ENCODE results near the gene RHOBTB1. TPM values are rescaled to one million over a fixed set of nuclear protein-coding genes. Genes with fewer than 3 reads are reported as not detected.

Gene RHOBTB1
- total and polyA plus RNA-seq, 2 experiments from 2014 or later, result 4.6 to 13.2 TPM

DNA sequence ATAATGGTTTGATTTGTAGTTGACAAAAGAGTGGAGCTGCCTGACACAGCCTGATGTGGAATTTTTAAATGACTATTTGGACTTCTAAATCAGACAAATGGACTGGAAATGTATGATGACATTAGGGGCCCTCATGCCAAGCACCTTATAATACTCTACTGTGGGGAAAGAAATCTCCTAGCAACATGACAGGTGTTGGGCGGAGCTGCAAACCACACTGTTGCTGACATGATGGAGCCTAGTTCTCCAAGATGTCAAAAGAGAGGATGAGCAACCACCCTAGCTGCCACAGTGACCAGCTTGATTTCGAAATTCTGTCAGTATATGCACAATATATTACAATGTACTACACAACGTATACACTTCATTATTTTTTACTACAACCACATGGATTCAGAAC is 65.8 kb downstream of the RHOBTB1 start:
- H3K36me3 ChIP-seq (ENCODE audit: insufficient read depth), result no peaks in the 10 kb centered on the region
- H3K4me2 ChIP-seq, result no peak overlapping the region
- no peak overlapping the region for H3K27ac Mint-ChIP-seq
- TF ChIP-seq ZNF462 (CRISPR knock-in tag; IDR thresholded peaks at IDR 0.05) (no peak), POLR2AphosphoS5 (IDR thresholded peaks at IDR 0.05; ENCODE audit: low read depth) (no peak), CREB1 (CRISPR knock-in tag; IDR thresholded peaks at IDR 0.05; ENCODE audit: low read depth) (no peak), NANOG (IDR thresholded peaks at IDR 0.05; ENCODE audit: borderline replicate concordance) (no peak), ZNF114 (CRISPR knock-in tag; IDR thresholded peaks at IDR 0.05) (no peak)
- TF ChIP-seq, protein P1, sequence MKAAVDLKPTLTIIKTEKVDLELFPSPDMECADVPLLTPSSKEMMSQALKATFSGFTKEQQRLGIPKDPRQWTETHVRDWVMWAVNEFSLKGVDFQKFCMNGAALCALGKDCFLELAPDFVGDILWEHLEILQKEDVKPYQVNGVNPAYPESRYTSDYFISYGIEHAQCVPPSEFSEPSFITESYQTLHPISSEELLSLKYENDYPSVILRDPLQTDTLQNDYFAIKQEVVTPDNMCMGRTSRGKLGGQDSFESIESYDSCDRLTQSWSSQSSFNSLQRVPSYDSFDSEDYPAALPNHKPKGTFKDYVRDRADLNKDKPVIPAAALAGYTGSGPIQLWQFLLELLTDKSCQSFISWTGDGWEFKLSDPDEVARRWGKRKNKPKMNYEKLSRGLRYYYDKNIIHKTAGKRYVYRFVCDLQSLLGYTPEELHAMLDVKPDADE (IDR thresholded peaks at IDR 0.05), result no peak
- TF ChIP-seq, protein P2, sequence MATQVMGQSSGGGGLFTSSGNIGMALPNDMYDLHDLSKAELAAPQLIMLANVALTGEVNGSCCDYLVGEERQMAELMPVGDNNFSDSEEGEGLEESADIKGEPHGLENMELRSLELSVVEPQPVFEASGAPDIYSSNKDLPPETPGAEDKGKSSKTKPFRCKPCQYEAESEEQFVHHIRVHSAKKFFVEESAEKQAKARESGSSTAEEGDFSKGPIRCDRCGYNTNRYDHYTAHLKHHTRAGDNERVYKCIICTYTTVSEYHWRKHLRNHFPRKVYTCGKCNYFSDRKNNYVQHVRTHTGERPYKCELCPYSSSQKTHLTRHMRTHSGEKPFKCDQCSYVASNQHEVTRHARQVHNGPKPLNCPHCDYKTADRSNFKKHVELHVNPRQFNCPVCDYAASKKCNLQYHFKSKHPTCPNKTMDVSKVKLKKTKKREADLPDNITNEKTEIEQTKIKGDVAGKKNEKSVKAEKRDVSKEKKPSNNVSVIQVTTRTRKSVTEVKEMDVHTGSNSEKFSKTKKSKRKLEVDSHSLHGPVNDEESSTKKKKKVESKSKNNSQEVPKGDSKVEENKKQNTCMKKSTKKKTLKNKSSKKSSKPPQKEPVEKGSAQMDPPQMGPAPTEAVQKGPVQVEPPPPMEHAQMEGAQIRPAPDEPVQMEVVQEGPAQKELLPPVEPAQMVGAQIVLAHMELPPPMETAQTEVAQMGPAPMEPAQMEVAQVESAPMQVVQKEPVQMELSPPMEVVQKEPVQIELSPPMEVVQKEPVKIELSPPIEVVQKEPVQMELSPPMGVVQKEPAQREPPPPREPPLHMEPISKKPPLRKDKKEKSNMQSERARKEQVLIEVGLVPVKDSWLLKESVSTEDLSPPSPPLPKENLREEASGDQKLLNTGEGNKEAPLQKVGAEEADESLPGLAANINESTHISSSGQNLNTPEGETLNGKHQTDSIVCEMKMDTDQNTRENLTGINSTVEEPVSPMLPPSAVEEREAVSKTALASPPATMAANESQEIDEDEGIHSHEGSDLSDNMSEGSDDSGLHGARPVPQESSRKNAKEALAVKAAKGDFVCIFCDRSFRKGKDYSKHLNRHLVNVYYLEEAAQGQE (IDR thresholded peaks at IDR 0.05; ENCODE audit: unreplicated experiment), result no peak
- TF ChIP-seq, protein P3, sequence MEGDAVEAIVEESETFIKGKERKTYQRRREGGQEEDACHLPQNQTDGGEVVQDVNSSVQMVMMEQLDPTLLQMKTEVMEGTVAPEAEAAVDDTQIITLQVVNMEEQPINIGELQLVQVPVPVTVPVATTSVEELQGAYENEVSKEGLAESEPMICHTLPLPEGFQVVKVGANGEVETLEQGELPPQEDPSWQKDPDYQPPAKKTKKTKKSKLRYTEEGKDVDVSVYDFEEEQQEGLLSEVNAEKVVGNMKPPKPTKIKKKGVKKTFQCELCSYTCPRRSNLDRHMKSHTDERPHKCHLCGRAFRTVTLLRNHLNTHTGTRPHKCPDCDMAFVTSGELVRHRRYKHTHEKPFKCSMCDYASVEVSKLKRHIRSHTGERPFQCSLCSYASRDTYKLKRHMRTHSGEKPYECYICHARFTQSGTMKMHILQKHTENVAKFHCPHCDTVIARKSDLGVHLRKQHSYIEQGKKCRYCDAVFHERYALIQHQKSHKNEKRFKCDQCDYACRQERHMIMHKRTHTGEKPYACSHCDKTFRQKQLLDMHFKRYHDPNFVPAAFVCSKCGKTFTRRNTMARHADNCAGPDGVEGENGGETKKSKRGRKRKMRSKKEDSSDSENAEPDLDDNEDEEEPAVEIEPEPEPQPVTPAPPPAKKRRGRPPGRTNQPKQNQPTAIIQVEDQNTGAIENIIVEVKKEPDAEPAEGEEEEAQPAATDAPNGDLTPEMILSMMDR (conservative IDR thresholded peaks at IDR 0.05; ENCODE audit: low read depth in 2 of 2), result no peak
- no peaks in the 10 kb centered on the region for H3F3A ChIP-seq (replicated peaks; ENCODE audit: low read depth)
- no peaks in the 10 kb centered on the region for H3K79me2 ChIP-seq (replicated peaks; ENCODE audit: insufficient read depth)
- peaks cover 4% of the 10 kb centered on the region; the same call in 1 of the 2 replicates for H3K9me2 ChIP-seq (ENCODE audit: insufficient read depth)
- no peaks in the 10 kb centered on the region for H3K9me3 Mint-ChIP-seq
- no peak for ATAC-seq
- H3K27me3 Mint-ChIP-seq (ENCODE audit: insufficient read depth, low read depth, poor library complexity), result peaks cover 6% of the 10 kb centered on the region
- DNase-seq (ENCODE audit: low spot score), result no peak
- H3K27me3 ChIP-seq (ENCODE audit: insufficient read depth), result no peaks in the 10 kb centered on the region
- no peak overlapping the region for H3K27ac ChIP-seq (ENCODE audit: low read depth)
- peaks cover 8% of the 10 kb centered on the region for H3K4me1 ChIP-seq (ENCODE audit: insufficient read depth)
- H3K4me3 ChIP-seq, result no peak overlapping the region
- no peaks in the 10 kb centered on the region for H4K20me1 ChIP-seq (replicated peaks; ENCODE audit: insufficient read depth)
- no peak overlapping the region for H3K4me3 Mint-ChIP-seq
- peaks cover 22% of the 10 kb centered on the region for H3K4me1 Mint-ChIP-seq
- H3K36me3 Mint-ChIP-seq (ENCODE audit: low read depth), result peaks cover 3% of the 10 kb centered on the region; the same call in 1 of the 3 replicates
- no peak overlapping the region for H2AFZ ChIP-seq

Data from GM23338 (cell line).